GM12801 (cell line): ENCODE data around the gene MRPS12.

Experiments used
- CTCF ChIP-seq: IDR thresholded peaks from one replicate; pipeline ENCODE4 v1.5.1; 2011; ENCODE audit warnings: control low read depth; ENCODE audit not compliant: insufficient read length; ENCODE audit errors: extremely low read depth

The MRPS12 gene

GRCh38 chr19:38894968-38895367 lies 35.8 kb upstream of the MRPS12 start:
- no peak for TF ChIP-seq CTCF

GRCh38 chr19:38898788-38899446 lies 31.8 kb upstream of the MRPS12 start:
- TF ChIP-seq CTCF = no peak

GRCh38 chr19:38899447-38900201 lies 31.1 kb upstream of the MRPS12 start, which contains the start of the genes NFKBIB and SIRT2:
Gene NFKBIB (plus strand): TSS chr19:38899969. CDS start chr19:38900033, 64 bp downstream.
Gene SIRT2 (minus strand): TSS chr19:38899618. CDS start chr19:38899521, 97 bp downstream.
- no peak for TF ChIP-seq CTCF

- TF ChIP-seq CTCF = no peak
Observed at GRCh38 chr19:38900202-38900629, 30.5 kb upstream of the MRPS12 start.

GRCh38 chr19:38900743-38901190 lies 30.0 kb upstream of the MRPS12 start:
- TF ChIP-seq CTCF = no peak

- TF ChIP-seq CTCF = no peak
Observed at GRCh38 chr19:38901683-38902082, 29.1 kb upstream of the MRPS12 start.
